Endothelial cell of umbilical vein (primary cell): ENCODE data around the gene CERS6. TPM values are rescaled to one million over a fixed set of nuclear protein-coding genes. Genes with fewer than 3 reads are reported as not detected.

ENCODE experiments used
- BruUV-seq: library from RNA; stranded (reverse); fragments of 400-500 nt; replicated peaks from 2 replicates; lab custom pipeline; 2021; lab: Mats Ljungman, UMichigan
- CTCF ChIA-PET: fragments of 300-600, 350-600 bp; sonication (Branson Sonifier 250); formaldehyde crosslinking; loops from one replicate; lab custom pipeline; 2021; ENCODE audit warnings: antibody characterized with exemption, inconsistent platforms; lab: Charles Lee
- POLR2A ChIA-PET: fragments of 300-600, 350-600 bp; sonication (Branson Sonifier 250); formaldehyde crosslinking; loops from one replicate; lab custom pipeline; 2021; ENCODE audit warnings: antibody characterized with exemption, inconsistent platforms; lab: Charles Lee
- DNase-seq: peaks from one replicate; pipeline ENCODE4 v3.0.0-alpha.2; 2011; ENCODE audit warnings: low read depth, low spot score
- FAIRE-seq: peaks from 2 replicates; lab custom pipeline; 2011; peaks lifted over from hg19 to GRCh38; lab: Jason Lieb, UNC
- H2AFZ ChIP-seq: 2 replicates; pipeline ENCODE4 v1.6.0; 2012; ENCODE audit warnings: low read depth, low read length, control low read depth, inconsistent platforms
- H3K27ac ChIP-seq: 2 replicates; pipeline ENCODE4 v1.5.1; 2011; ENCODE audit warnings: low read depth, mild to moderate bottlenecking, control low read depth, low read length, moderate library complexity; ENCODE audit not compliant: insufficient read depth
- H3K27me3 ChIP-seq, 2 experiments: 2 replicates each; pipeline versions ENCODE4 v1.6.0 to v1.6.1; 2011; ENCODE audit warnings: low read length in 2 of 2, mixed read lengths in 1 of 2; ENCODE audit not compliant: control insufficient read depth in 2 of 2, insufficient read depth in 2 of 2
- H3K36me3 ChIP-seq, 2 experiments: 2 replicates in 1 of 2; 3 replicates in 1 of 2; pipeline ENCODE4 v1.5.1; 2011; ENCODE audit warnings: low read length in 2 of 2, mild to moderate bottlenecking in 1 of 2, moderate library complexity in 1 of 2; ENCODE audit not compliant: control insufficient read depth in 2 of 2, insufficient read depth in 2 of 2; ENCODE audit errors: extremely low read depth in 1 of 2
- H3K4me1 ChIP-seq: 3 replicates; pipeline ENCODE4 v1.5.1; 2011; ENCODE audit warnings: mild to moderate bottlenecking, low read length; ENCODE audit not compliant: control insufficient read depth, insufficient read depth; ENCODE audit errors: extremely low read depth
- H3K4me2 ChIP-seq: 2 replicates; pipeline ENCODE4 v1.6.1; 2011; ENCODE audit warnings: low read length, control low read depth, mixed read lengths; ENCODE audit not compliant: insufficient read depth
- H3K4me3 ChIP-seq, 3 experiments: fragments of 200-600 bp in 1 of 3; sonication (generic), shearing (Covaris generic) in 1 of 3; replicated peaks in 1 of 3; 2 replicates each; pipeline ENCODE4 v1.5.1; 2011 to 2016; ENCODE audit warnings: control low read depth in 3 of 3, low read length in 3 of 3, mild to moderate bottlenecking in 2 of 3, inconsistent platforms in 1 of 3, low read depth in 1 of 3, moderate library complexity in 1 of 3; ENCODE audit not compliant: insufficient read depth in 1 of 3
- H3K79me2 ChIP-seq: 2 replicates; pipeline ENCODE4 v1.6.0; 2012; ENCODE audit warnings: low read length, inconsistent platforms; ENCODE audit not compliant: control insufficient read depth, insufficient read depth
- H3K9ac ChIP-seq: replicated peaks from 2 replicates; pipeline ENCODE3; 2011; ENCODE audit warnings: low read length, control low read depth; ENCODE audit not compliant: insufficient read depth; ENCODE audit errors: extremely low read depth
- H3K9me1 ChIP-seq: replicated peaks from 3 replicates; pipeline ENCODE4 v1.6.0; 2011; ENCODE audit warnings: mild to moderate bottlenecking, low read length; ENCODE audit not compliant: control insufficient read depth, insufficient read depth; ENCODE audit errors: extremely low read depth
- H3K9me3 ChIP-seq: replicated peaks from 2 replicates; pipeline ENCODE4 v1.5.1; 2012; ENCODE audit warnings: low read length, inconsistent platforms; ENCODE audit not compliant: control insufficient read depth, insufficient read depth
- H4K20me1 ChIP-seq: replicated peaks from 2 replicates; pipeline ENCODE3; 2011; ENCODE audit warnings: mild to moderate bottlenecking, low read length; ENCODE audit not compliant: control insufficient read depth, insufficient read depth; ENCODE audit errors: extremely low read depth
- CTCF ChIP-seq, 2 donors: IDR thresholded peaks; 1 replicate in 1 of 2; 2 replicates in 1 of 2; pipeline ENCODE4 v1.5.1; 2011; ENCODE audit warnings: low read length in 2 of 2, mild to moderate bottlenecking in 2 of 2, moderate library complexity in 2 of 2, control low read depth in 1 of 2, inconsistent platforms in 1 of 2, low read depth in 1 of 2; ENCODE audit not compliant: insufficient read depth in 1 of 2; ENCODE audit errors: extremely low read depth in 1 of 2
- EZH2 ChIP-seq: IDR thresholded peaks from 2 replicates; pipeline ENCODE4 v1.6.1; 2012; ENCODE audit warnings: borderline replicate concordance, low read depth, mild to moderate bottlenecking, moderate library complexity, low read length, inconsistent platforms; ENCODE audit not compliant: severe bottlenecking
- FOS ChIP-seq: IDR thresholded peaks from 2 replicates; pipeline ENCODE4 v1.6.1; 2011; ENCODE audit warnings: mild to moderate bottlenecking, low read length, moderate library complexity, borderline replicate concordance; ENCODE audit not compliant: insufficient read depth
- GATA2 ChIP-seq: IDR thresholded peaks from 2 replicates; pipeline ENCODE4 v1.7.0; 2011; ENCODE audit warnings: low read depth, mild to moderate bottlenecking, moderate library complexity, mixed read lengths, low read length; ENCODE audit not compliant: insufficient read length, insufficient read depth
- JUN ChIP-seq: IDR thresholded peaks from 2 replicates; pipeline ENCODE4 v1.6.1; 2011; ENCODE audit warnings: borderline replicate concordance, low read depth; ENCODE audit not compliant: insufficient read length, insufficient read depth
- MAX ChIP-seq: IDR thresholded peaks from 2 replicates; pipeline ENCODE4 v1.6.1; 2011; ENCODE audit not compliant: insufficient read depth, insufficient read length
- MYC ChIP-seq: IDR thresholded peaks from one replicate; pipeline ENCODE4 v1.6.1; 2011; ENCODE audit warnings: mild to moderate bottlenecking, low read depth, low read length
- POLR2A ChIP-seq: IDR thresholded peaks from 2 replicates; pipeline ENCODE4 v1.6.1; 2012; ENCODE audit warnings: low read depth, mild to moderate bottlenecking, control low read depth, low read length
- POLR2AphosphoS5 ChIP-seq: IDR thresholded peaks from 2 replicates; pipeline ENCODE4 v1.6.1; 2012; ENCODE audit warnings: low read depth, mild to moderate bottlenecking, control low read depth, low read length, moderate library complexity; ENCODE audit not compliant: insufficient read depth
- dilution Hi-C: fragments of 300-500 bp; cut with MboI; formaldehyde crosslinking; loops from one replicate; pipeline ENCODE4 v1.15.0; 2019; ENCODE audit warnings: low sequenced_read_pairs; ENCODE audit not compliant: extremely low pct_ligation_motif_present
- intact Hi-C: fragments of 100-400 bp; cut with micrococcal nuclease; formaldehyde crosslinking; loops from one replicate; pipeline ENCODE4 v1.10.0; 2022
- polyA plus RNA-seq, 4 experiments: library from polyadenylated mRNA; depleted of rRNA in 3 of 4; stranded (reverse) in 3 of 4; unstranded in 1 of 4; fragments of >200 nt; gene quantifications; 2 replicates each; pipeline versions ENCODE4 v1.2.1 to v1.2.3, GENCODE V29; 2011 to 2012; ENCODE audit warnings: missing spikeins in 1 of 4
- total RNA-seq: library from RNA; stranded (reverse); gene quantifications from 2 replicates; pipeline ENCODE4 v1.2.3, GENCODE V29; 2021

The CERS6 gene
- total and polyA plus RNA-seq, 2 donors (not counting 3 experiments of a cell fraction or from before 2014, with no cell fraction given): 2.7 to 11.7 TPM

- no TSS peak for BruUV-seq
Measured at GRCh38 chr2:168700615-168701245, 244.7 kb downstream of the CERS6 start.

More at GRCh38 chr2:168700615-168701245, 244.7 kb downstream of the CERS6 start:
- H3K4me1 ChIP-seq: no peaks in the 10 kb centered on the region
- H3K9me3 ChIP-seq: no peaks in the 10 kb centered on the region
- H3K4me2 ChIP-seq: no peak overlapping the region
- no peak for FAIRE-seq
- DNase-seq: no peak
- no peak overlapping the region for H3K9ac ChIP-seq
- H3K27me3 ChIP-seq: no peaks in the 10 kb centered on the region
- H3K79me2 ChIP-seq: no peaks in the 10 kb centered on the region
- no peak overlapping the region for H3K27ac ChIP-seq
- dilution Hi-C loops: no loop called here
- H2AFZ ChIP-seq: no peak overlapping the region
- intact Hi-C loops: loop anchor here (10.0 kb wide), 1 partner anchor 566 kb away; no protein-coding TSS in a partner anchor
- POLR2A ChIA-PET: no interaction called here
- no peak for TF ChIP-seq CTCF (IDR thresholded peaks at IDR 0.05; ENCODE audit: extremely low read depth in 1 of 2, insufficient read depth in 1 of 2, low read depth in 1 of 2, low read length in 2 of 2)
- TF ChIP-seq MAX: no peak
- TF ChIP-seq FOS: no peak
- TF ChIP-seq JUN: no peak
- TF ChIP-seq EZH2: no peak
- TF ChIP-seq POLR2A: no peak
- no peak for TF ChIP-seq POLR2AphosphoS5
- no peak for TF ChIP-seq MYC
- no peak for TF ChIP-seq GATA2
- H4K20me1 ChIP-seq: no peaks in the 10 kb centered on the region
- no peak overlapping the region for H3K4me3 ChIP-seq
- H3K9me1 ChIP-seq: no peaks in the 10 kb centered on the region
- CTCF ChIA-PET: interaction anchor here (0.8 to 1.2 kb wide), 2 partner anchors 7 to 354 kb away, joined by 3 to 5 read pairs; no protein-coding TSS in a partner anchor
- no peaks in the 10 kb centered on the region for H3K36me3 ChIP-seq
